ENCODE data around the gene IGSF21.

DNA sequence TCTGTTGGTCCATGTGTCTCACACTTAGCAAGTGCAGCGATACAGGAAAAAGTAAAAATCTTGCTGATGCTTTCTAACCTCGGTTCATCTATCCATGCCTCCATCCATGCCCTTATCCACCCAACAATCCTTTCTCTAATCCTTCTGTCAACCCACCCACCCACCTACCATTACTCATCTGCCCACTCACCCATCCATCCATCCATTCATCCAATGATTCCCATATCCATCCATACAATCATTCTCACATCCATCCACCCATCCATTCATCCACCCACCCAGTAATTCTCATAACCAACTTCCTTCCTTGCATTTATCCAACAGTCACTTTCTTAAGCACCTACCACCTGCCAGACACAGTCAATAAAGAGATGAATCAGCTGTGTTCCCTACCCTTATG is 6.1 kb upstream of the IGSF21 start:
- TF ChIP-seq, protein P1, sequence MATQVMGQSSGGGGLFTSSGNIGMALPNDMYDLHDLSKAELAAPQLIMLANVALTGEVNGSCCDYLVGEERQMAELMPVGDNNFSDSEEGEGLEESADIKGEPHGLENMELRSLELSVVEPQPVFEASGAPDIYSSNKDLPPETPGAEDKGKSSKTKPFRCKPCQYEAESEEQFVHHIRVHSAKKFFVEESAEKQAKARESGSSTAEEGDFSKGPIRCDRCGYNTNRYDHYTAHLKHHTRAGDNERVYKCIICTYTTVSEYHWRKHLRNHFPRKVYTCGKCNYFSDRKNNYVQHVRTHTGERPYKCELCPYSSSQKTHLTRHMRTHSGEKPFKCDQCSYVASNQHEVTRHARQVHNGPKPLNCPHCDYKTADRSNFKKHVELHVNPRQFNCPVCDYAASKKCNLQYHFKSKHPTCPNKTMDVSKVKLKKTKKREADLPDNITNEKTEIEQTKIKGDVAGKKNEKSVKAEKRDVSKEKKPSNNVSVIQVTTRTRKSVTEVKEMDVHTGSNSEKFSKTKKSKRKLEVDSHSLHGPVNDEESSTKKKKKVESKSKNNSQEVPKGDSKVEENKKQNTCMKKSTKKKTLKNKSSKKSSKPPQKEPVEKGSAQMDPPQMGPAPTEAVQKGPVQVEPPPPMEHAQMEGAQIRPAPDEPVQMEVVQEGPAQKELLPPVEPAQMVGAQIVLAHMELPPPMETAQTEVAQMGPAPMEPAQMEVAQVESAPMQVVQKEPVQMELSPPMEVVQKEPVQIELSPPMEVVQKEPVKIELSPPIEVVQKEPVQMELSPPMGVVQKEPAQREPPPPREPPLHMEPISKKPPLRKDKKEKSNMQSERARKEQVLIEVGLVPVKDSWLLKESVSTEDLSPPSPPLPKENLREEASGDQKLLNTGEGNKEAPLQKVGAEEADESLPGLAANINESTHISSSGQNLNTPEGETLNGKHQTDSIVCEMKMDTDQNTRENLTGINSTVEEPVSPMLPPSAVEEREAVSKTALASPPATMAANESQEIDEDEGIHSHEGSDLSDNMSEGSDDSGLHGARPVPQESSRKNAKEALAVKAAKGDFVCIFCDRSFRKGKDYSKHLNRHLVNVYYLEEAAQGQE (IDR thresholded peaks at IDR 0.05; ENCODE audit: insufficient replicate concordance, low read depth) = no peak
- no peak for TF ChIP-seq POLR2AphosphoS5 (IDR thresholded peaks at IDR 0.05; ENCODE audit: low read depth)
